Kidney capillary endothelial cell (primary cell): ENCODE results near the gene USP25.

ENCODE experiments used
- DNase-seq: peaks from one replicate; pipeline ENCODE4 v3.0.0-alpha.2; 2018; ENCODE audit warnings: low spot score

USP25 gene

DNA sequence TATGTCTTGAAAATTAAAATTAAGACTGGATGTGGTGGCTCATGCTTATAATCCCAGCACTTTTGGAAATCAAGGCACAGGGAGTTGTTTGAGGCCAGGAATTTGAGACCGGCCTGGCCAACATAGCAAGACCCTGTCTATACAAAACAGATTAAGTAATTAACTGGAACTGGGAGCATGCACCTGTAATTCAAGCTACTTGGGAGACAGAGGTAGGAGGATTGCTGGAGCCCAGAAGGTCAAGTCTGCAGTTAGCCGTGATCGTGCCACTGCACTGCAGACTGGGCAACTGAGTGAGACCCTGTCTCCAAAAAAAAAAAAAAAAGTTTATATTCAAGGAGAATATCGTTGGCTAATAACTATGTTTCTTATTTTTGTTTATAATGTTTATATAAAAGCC lies 139.2 kb downstream of the USP25 start:
- DNase-seq = no peak

GRCh38 chr21:15870819-15871218 lies 141.0 kb downstream of the USP25 start:
- no peak for DNase-seq

DNA sequence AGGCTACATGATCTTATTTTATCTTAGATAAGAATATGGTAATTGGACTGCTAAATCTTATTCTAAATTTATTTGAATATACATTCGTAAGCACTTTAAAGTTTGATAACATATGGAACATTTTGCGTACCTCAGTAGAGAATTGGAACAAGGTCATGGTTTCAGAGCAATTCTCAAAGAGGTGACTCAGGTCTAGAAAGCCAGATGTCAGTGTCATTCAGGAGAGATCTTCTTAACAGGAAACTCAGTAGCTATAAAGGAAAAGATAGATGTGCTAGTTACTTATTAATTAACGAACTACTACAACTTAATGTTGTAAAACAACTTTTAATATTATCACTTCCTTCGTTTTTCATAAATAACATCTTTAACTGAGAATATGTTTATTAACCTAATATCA lies 142.5 kb downstream of the USP25 start:
- DNase-seq = no peak

GRCh38 chr21:15874615-15875014 lies 144.8 kb downstream of the USP25 start:
- no peak for DNase-seq

DNA sequence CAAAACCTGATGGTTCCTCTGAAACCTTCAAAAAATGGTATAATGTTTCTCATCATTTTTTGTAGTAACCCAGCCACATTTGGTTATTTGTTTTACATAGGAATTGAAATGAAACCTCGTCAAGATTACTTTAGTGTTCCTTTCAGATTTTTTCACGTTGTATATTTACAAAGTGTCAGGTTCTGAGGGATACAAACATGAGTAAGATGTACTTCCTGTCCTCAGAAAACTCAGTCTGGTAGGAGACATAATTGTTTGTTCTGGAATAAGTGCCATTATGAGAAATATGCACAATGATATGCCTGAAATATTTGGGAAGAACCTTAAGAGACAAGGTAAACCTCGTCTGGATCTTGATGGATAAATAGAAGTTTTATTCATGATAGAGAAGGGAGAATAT lies 145.5 kb downstream of the USP25 start:
- DNase-seq = no peak

- DNase-seq = no peak
These were observed 164.1 kb downstream of the USP25 start for GRCh38 chr21:15893902-15894301.

GRCh38 chr21:15894596-15894995 lies 164.8 kb downstream of the USP25 start:
- peak; percentile 17 for DNase-seq

GRCh38 chr21:15895142-15896106 lies 165.6 kb downstream of the USP25 start:
- DNase-seq = no peak

GRCh38 chr21:15896501-15896900 lies 166.7 kb downstream of the USP25 start:
- no peak for DNase-seq

DNA sequence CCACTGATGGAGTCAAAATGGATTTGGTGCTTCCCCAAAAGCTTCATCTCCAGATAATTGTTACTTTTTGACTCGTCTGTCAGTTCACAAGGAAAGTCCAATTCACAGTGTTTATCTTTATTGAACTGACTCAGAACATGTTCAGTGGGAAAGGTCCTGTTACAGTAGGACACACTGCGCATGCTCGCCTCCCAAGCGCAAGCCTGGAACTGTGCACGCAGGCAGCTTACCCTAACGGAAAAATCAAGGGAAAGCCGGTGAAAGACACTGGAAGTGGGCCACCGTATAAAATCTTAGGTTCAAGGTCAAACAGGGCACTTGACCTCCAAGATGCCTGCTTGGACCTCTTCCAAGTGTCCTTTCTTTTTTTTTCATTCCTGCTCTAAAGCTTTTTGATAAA lies 174.6 kb downstream of the USP25 start:
- DNase-seq = no peak

DNA sequence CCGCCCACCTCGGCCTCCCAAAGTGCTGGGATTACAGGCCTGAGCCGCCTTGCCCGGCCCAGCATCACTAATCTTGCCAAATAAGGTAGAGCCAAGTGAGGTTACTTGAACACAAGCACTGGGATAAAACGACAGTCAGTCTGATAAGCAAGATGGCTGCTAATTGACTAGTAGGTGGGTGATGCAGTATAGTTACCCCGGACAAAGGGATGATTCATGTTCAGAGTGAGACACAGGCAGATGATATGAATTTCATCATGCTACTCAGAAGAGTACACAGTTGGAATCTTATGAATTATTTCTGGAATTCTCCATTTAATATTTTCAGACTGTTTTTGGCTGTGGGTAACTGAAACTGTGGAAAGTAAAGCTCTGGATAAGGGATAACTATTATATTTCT lies 178.4 kb downstream of the USP25 start:
- DNase-seq = no peak

GRCh38 chr21:15928196-15928595 lies 198.4 kb downstream of the USP25 start:
- no peak for DNase-seq

- no peak for DNase-seq
These were observed 199.1 kb downstream of the USP25 start for GRCh38 chr21:15928686-15929425.

DNA sequence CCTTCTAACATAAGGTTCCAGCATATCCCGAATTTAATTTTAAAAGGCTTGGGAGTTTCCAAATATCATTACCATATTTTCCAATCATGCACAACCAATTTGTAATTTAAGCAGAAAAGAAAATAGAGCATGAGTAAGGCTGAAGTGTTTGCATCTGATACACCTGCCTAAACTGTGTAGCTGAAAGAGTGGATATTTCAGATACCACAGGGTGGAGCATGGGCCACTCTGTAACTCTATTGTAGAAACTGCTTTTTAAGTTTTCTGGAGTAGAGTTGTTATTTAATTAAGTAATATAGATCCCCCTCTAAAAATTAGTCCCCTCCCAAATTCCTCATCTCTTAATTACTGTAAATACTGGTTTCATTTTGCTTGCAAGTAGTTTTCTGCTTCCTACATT lies 199.8 kb downstream of the USP25 start:
- DNase-seq = no peak
